OCI-LY1 (cell line): ENCODE data around the gene WASHC2A.
"Not testable (repeated sequence)": the region's sequence is repeated elsewhere in the genome, so short reads cannot be mapped to it uniquely, and the experiment has no call there.

Source experiments
- H2AFZ ChIP-seq: fragments of 200-600 bp; sonication (generic), shearing (Covaris generic); 2 replicates; pipeline ENCODE4 v1.6.0; 2014; ENCODE audit warnings: antibody characterized with exemption, mild to moderate bottlenecking, low read length
- H3F3A ChIP-seq: fragments of 200-600 bp; sonication (generic), shearing (Covaris generic); 2 replicates; pipeline ENCODE4 v1.6.0; 2014; ENCODE audit warnings: mild to moderate bottlenecking, antibody characterized with exemption, low read length, moderate library complexity; ENCODE audit not compliant: insufficient read depth
- H3K27ac ChIP-seq: fragments of 200-600 bp; sonication (generic); 2 replicates; pipeline ENCODE4 v1.5.1; 2014; ENCODE audit warnings: low read length, mixed run types, mild to moderate bottlenecking, low read depth; ENCODE audit not compliant: poor library complexity, severe bottlenecking
- H3K27me3 ChIP-seq: fragments of 200-600 bp; sonication (generic); 2 replicates; pipeline ENCODE4 v1.6.0; 2014; ENCODE audit warnings: antibody characterized with exemption, mild to moderate bottlenecking, low read length, moderate library complexity; ENCODE audit not compliant: insufficient read depth
- H3K36me3 ChIP-seq: fragments of 200-600 bp; sonication (generic); 2 replicates; pipeline ENCODE4 v1.6.1; 2014; ENCODE audit warnings: mild to moderate bottlenecking, antibody characterized with exemption, low read length, moderate library complexity, mixed read lengths; ENCODE audit not compliant: insufficient read depth
- H3K4me1 ChIP-seq: fragments of 200-600 bp; sonication (generic); 2 replicates; pipeline ENCODE4 v1.5.1; 2014; ENCODE audit warnings: mild to moderate bottlenecking, low read length, moderate library complexity; ENCODE audit not compliant: insufficient read depth, severe bottlenecking
- H3K4me2 ChIP-seq: fragments of 200-600 bp; sonication (generic), shearing (Covaris generic); 2 replicates; pipeline ENCODE4 v1.6.1; 2014; ENCODE audit warnings: low read length
- H3K4me3 ChIP-seq: fragments of 200-600 bp; sonication (generic); 2 replicates; pipeline ENCODE4 v1.5.1; 2014; ENCODE audit warnings: low read length, low read depth, mild to moderate bottlenecking, mixed read lengths; ENCODE audit not compliant: poor library complexity, severe bottlenecking
- H3K79me2 ChIP-seq: fragments of 200-600 bp; shearing (Covaris generic); 2 replicates; pipeline ENCODE4 v1.6.1; 2016; ENCODE audit warnings: mixed run types, low read length, mixed read lengths; ENCODE audit not compliant: insufficient read depth
- H3K9ac ChIP-seq: fragments of 200-600 bp; sonication (generic), shearing (Covaris generic); 2 replicates; pipeline ENCODE4 v1.6.1; 2014; ENCODE audit warnings: mild to moderate bottlenecking, low read length, mixed read lengths
- H3K9me2 ChIP-seq: fragments of 200-600 bp; sonication (generic), shearing (Covaris generic); 2 replicates; pipeline ENCODE4 v1.6.1; 2014; ENCODE audit warnings: low read depth, mild to moderate bottlenecking, low read length, mixed read lengths
- H3K9me3 ChIP-seq: fragments of 200-600 bp; shearing (Covaris generic); 2 replicates; pipeline ENCODE4 v1.6.1; 2014; ENCODE audit warnings: low read length, mixed read lengths
- H4K20me1 ChIP-seq: fragments of 200-600 bp; sonication (generic), shearing (Covaris generic); 2 replicates; pipeline ENCODE4 v1.6.0; 2016; ENCODE audit warnings: mild to moderate bottlenecking, low read length; ENCODE audit not compliant: insufficient read depth
- EZH2 ChIP-seq: fragments of 200-600 bp; sonication (generic), shearing (Covaris generic); IDR thresholded peaks from 2 replicates; pipeline ENCODE4 v1.8.0; 2017; ENCODE audit warnings: borderline replicate concordance, mixed run types, mild to moderate bottlenecking, antibody characterized with exemption, low read length, moderate library complexity, mixed read lengths
- TF ChIP-seq, protein P1 (sequence below): fragments of 200-600 bp; sonication (generic), shearing (Covaris generic); IDR thresholded peaks from 2 replicates; pipeline ENCODE4 v1.5.1; 2017; ENCODE audit warnings: mild to moderate bottlenecking, antibody characterized with exemption, low read length, moderate library complexity, mixed read lengths

Gene WASHC2A

DNA sequence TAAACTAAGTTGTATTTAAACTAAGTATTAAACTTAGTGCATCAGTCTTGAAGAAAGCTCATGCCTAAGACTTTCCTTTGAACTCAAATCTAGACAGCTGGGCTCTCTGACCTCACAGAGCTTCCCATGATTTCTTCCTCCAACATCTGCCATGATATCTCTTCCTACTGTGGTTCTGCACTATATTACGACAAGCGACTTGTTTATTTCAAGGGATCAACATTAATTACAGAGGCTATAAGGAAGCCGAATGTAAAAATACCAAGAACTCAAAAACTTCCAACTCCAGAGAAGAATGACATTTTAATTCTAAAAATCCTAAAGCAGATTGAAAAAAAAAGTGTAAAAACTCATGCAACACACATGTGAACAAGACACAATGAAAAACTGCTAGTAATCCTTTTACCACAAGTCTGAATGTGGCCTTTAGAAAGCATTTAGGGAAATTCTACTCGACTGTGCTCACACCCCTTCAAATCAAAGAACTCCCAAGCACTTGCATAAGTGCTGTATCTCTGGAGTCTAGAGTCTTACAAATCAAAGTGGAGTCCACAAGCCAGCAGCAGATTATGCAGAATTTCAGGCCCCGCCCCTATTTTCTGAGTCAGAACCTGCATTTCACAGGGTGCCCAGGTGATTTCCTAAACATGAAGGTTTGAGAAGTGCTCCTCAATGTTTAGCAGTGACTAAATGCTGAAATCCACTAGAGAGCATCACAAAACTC is 22.7 kb upstream of the WASHC2A start:
- TF ChIP-seq, protein P1, sequence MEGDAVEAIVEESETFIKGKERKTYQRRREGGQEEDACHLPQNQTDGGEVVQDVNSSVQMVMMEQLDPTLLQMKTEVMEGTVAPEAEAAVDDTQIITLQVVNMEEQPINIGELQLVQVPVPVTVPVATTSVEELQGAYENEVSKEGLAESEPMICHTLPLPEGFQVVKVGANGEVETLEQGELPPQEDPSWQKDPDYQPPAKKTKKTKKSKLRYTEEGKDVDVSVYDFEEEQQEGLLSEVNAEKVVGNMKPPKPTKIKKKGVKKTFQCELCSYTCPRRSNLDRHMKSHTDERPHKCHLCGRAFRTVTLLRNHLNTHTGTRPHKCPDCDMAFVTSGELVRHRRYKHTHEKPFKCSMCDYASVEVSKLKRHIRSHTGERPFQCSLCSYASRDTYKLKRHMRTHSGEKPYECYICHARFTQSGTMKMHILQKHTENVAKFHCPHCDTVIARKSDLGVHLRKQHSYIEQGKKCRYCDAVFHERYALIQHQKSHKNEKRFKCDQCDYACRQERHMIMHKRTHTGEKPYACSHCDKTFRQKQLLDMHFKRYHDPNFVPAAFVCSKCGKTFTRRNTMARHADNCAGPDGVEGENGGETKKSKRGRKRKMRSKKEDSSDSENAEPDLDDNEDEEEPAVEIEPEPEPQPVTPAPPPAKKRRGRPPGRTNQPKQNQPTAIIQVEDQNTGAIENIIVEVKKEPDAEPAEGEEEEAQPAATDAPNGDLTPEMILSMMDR, result no peak
- TF ChIP-seq EZH2, result no peak
- no peaks in the 10 kb centered on the region for H3K4me1 ChIP-seq
- H4K20me1 ChIP-seq, result no peaks in the 10 kb centered on the region
- H3K9ac ChIP-seq, result no peak overlapping the region
- H3K4me2 ChIP-seq, result no peak overlapping the region
- H3K4me3 ChIP-seq, result no peak overlapping the region
- no peaks in the 10 kb centered on the region for H3F3A ChIP-seq
- H2AFZ ChIP-seq, result no peak overlapping the region
- H3K36me3 ChIP-seq, result no peaks in the 10 kb centered on the region
- no peaks in the 10 kb centered on the region for H3K27me3 ChIP-seq
- H3K9me2 ChIP-seq, result no peaks in the 10 kb centered on the region
- H3K9me3 ChIP-seq, result no peaks in the 10 kb centered on the region
- no peak overlapping the region for H3K27ac ChIP-seq
- no peaks in the 10 kb centered on the region for H3K79me2 ChIP-seq

GRCh38 chr10:50046457-50046856 is 21.3 kb upstream of the WASHC2A start:
- H3K9me2 ChIP-seq, H3K79me2 ChIP-seq, H3K4me2 ChIP-seq, H3K27ac ChIP-seq, H3K9me3 ChIP-seq, H3K9ac ChIP-seq, H3K4me3 ChIP-seq, H3K27me3 ChIP-seq, H2AFZ ChIP-seq, H3F3A ChIP-seq, H4K20me1 ChIP-seq, H3K4me1 ChIP-seq, H3K36me3 ChIP-seq: not testable (repeated sequence)

- H3K4me3 ChIP-seq, H2AFZ ChIP-seq, H3K27ac ChIP-seq, H3K9me3 ChIP-seq, H3K4me1 ChIP-seq, H4K20me1 ChIP-seq, H3K4me2 ChIP-seq, H3K9ac ChIP-seq, H3K79me2 ChIP-seq, H3K9me2 ChIP-seq, H3K36me3 ChIP-seq, H3K27me3 ChIP-seq, H3F3A ChIP-seq: not testable (repeated sequence)
Measured at GRCh38 chr10:50047594-50047993, 20.2 kb upstream of the WASHC2A start.

GRCh38 chr10:50051995-50052660 is 15.6 kb upstream of the WASHC2A start:
- H3K4me3 ChIP-seq, H3K9me2 ChIP-seq, H3F3A ChIP-seq, H3K9me3 ChIP-seq, H3K79me2 ChIP-seq, H3K36me3 ChIP-seq, H3K4me2 ChIP-seq, H3K27ac ChIP-seq, H2AFZ ChIP-seq, H4K20me1 ChIP-seq, H3K27me3 ChIP-seq, H3K9ac ChIP-seq, H3K4me1 ChIP-seq: not testable (repeated sequence)

GRCh38 chr10:50052778-50053376 is 14.9 kb upstream of the WASHC2A start:
- not testable (repeated sequence) for H3K27me3 ChIP-seq, H3K79me2 ChIP-seq, H3K4me2 ChIP-seq, H4K20me1 ChIP-seq, H3F3A ChIP-seq, H3K4me3 ChIP-seq, H2AFZ ChIP-seq, H3K9ac ChIP-seq, H3K9me3 ChIP-seq, H3K9me2 ChIP-seq, H3K36me3 ChIP-seq, H3K27ac ChIP-seq, H3K4me1 ChIP-seq

DNA sequence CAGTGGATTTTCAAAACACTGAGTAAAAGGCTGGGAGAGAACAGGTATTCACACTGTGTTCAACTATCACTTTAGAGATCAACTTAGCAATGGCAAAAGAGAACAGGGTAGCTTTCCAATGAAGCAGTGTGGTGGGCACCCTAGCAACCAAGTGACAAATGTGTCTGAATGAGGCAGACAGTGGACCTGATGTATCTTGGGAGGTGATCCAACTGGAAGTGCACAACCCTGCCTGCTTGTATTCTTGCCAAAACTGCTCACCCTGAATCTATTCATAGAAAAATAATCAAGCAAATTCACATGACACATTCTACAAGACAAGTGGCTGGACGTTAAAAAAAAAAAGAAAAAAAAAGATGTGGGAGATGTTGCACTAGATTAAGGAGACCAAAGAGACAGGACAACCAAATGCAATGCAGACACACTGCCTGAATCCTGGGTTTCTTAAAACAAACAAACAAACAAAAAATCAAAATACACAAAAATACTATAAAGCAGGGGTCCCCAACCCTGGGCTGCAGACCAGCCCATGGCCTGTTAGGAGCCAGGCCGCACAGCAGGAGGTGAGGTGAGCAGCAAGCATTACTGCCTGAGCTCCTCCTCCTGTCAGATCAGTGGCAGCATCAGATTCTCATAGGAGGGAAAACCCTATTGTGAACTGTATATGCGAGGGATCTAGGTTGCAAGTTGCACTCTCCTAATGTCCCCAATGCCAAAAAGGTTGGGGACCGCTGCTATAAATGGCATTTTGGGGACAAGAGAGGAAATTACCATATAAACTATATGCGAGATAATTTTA is 12.1 kb upstream of the WASHC2A start:
- H2AFZ ChIP-seq, H3K27me3 ChIP-seq, H3F3A ChIP-seq, H3K4me2 ChIP-seq, H3K4me3 ChIP-seq, H3K36me3 ChIP-seq, H3K27ac ChIP-seq, H3K4me1 ChIP-seq, H3K9me3 ChIP-seq, H3K79me2 ChIP-seq, H3K9ac ChIP-seq, H3K9me2 ChIP-seq, H4K20me1 ChIP-seq: not testable (repeated sequence)
